KMS-11 (cell line): ENCODE data around the gene GJD2.

Source experiments
- H2AFZ ChIP-seq: fragments of 200-600 bp; sonication (generic); 2 replicates; pipeline ENCODE4 v1.6.1; 2016; ENCODE audit warnings: antibody characterized with exemption, mixed run types, low read depth
- H3K27ac ChIP-seq: fragments of 200-600 bp; sonication (generic); 2 replicates; pipeline ENCODE4 v1.6.1; 2016; ENCODE audit warnings: mild to moderate bottlenecking, mixed run types
- H3K27me3 ChIP-seq: fragments of 200-600 bp; sonication (generic); 2 replicates; pipeline ENCODE4 v1.6.1; 2017; ENCODE audit warnings: mild to moderate bottlenecking, low read depth, mixed run types, moderate library complexity; ENCODE audit not compliant: insufficient read depth
- H3K36me3 ChIP-seq: fragments of 200-600 bp; sonication (generic); 2 replicates; pipeline ENCODE4 v1.6.1; 2017; ENCODE audit warnings: mild to moderate bottlenecking, mixed run types; ENCODE audit not compliant: insufficient read depth
- H3K4me1 ChIP-seq: fragments of 200-600 bp; sonication (generic); 2 replicates; pipeline ENCODE4 v1.6.1; 2016; ENCODE audit warnings: mild to moderate bottlenecking, low read depth, mixed run types; ENCODE audit not compliant: poor library complexity, severe bottlenecking
- H3K4me2 ChIP-seq: fragments of 200-600 bp; sonication (generic); 2 replicates; pipeline ENCODE4 v1.7.0; 2016; ENCODE audit warnings: mild to moderate bottlenecking, mixed run types
- H3K4me3 ChIP-seq: fragments of 200-600 bp; sonication (generic); IDR thresholded peaks from 2 replicates; pipeline ENCODE4 v1.6.1; 2017; ENCODE audit warnings: low read depth, low read length, mixed read lengths; ENCODE audit not compliant: insufficient read depth
- H3K79me2 ChIP-seq: fragments of 200-600 bp; sonication (generic); 2 replicates; pipeline ENCODE4 v1.6.1; 2016; ENCODE audit warnings: low read depth, mixed run types; ENCODE audit not compliant: insufficient read depth
- H3K9ac ChIP-seq: fragments of 200-600 bp; sonication (generic); 2 replicates; pipeline ENCODE4 v1.6.1; 2016; ENCODE audit warnings: mild to moderate bottlenecking, mixed run types
- H4K20me1 ChIP-seq: fragments of 200-600 bp; sonication (generic); 2 replicates; pipeline ENCODE4 v1.6.1; 2016; ENCODE audit warnings: mild to moderate bottlenecking, mixed run types; ENCODE audit not compliant: insufficient read depth
- CTCF ChIP-seq: fragments of 200-600 bp; sonication (generic); conservative IDR thresholded peaks from 2 replicates; pipeline ENCODE4 v1.6.1; 2017; ENCODE audit warnings: low read depth, mild to moderate bottlenecking, antibody characterized with exemption, low read length, moderate library complexity, mixed read lengths

GJD2 gene

GRCh38 chr15:34776606-34777105, 21.9 kb upstream of the GJD2 start:
- Histone ChIP-seq H4K20me1 (no peaks in the 10 kb centered on the region), H3K27ac (no peak overlapping the region), H3K4me2 (no peak overlapping the region), H3K4me1 (no peaks in the 10 kb centered on the region), H3K27me3 (no peaks in the 10 kb centered on the region), H3K79me2 (no peaks in the 10 kb centered on the region), H3K4me3 (no peak overlapping the region), H3K36me3 (no peaks in the 10 kb centered on the region), H2AFZ (no peak overlapping the region), H3K9ac (no peak overlapping the region)
- TF ChIP-seq CTCF = no peak

GRCh38 chr15:34773917-34774316, 19.1 kb upstream of the GJD2 start:
- no peak for TF ChIP-seq CTCF
- Histone ChIP-seq H4K20me1 (no peaks in the 10 kb centered on the region), H3K4me2 (no peak overlapping the region), H2AFZ (no peak overlapping the region), H3K4me1 (no peaks in the 10 kb centered on the region), H3K79me2 (no peaks in the 10 kb centered on the region), H3K4me3 (no peak overlapping the region), H3K9ac (no peak overlapping the region), H3K27me3 (no peaks in the 10 kb centered on the region), H3K27ac (no peak overlapping the region), H3K36me3 (no peaks in the 10 kb centered on the region)

GRCh38 chr15:34773013-34773412, 18.2 kb upstream of the GJD2 start:
- H3K27me3 ChIP-seq = no peaks in the 10 kb centered on the region

GRCh38 chr15:34772312-34772711, 17.5 kb upstream of the GJD2 start:
- H3K79me2 ChIP-seq = no peaks in the 10 kb centered on the region
- H3K27ac ChIP-seq = no peak overlapping the region
- H2AFZ ChIP-seq = no peak overlapping the region
- H3K36me3 ChIP-seq = no peaks in the 10 kb centered on the region
- TF ChIP-seq CTCF = no peak
- H3K4me3 ChIP-seq = no peak overlapping the region
- no peaks in the 10 kb centered on the region for H3K27me3 ChIP-seq
- H3K4me1 ChIP-seq = no peaks in the 10 kb centered on the region
- no peak overlapping the region for H3K9ac ChIP-seq
- H3K4me2 ChIP-seq = no peak overlapping the region
- H4K20me1 ChIP-seq = no peaks in the 10 kb centered on the region

More at GRCh38 chr15:34773013-34773412, 18.2 kb upstream of the GJD2 start:
- no peaks in the 10 kb centered on the region for H3K79me2 ChIP-seq
- H3K9ac ChIP-seq = no peak overlapping the region
- H3K27ac ChIP-seq = no peak overlapping the region
- H3K4me3 ChIP-seq = no peak overlapping the region
- H3K36me3 ChIP-seq = no peaks in the 10 kb centered on the region
- H3K4me1 ChIP-seq = no peaks in the 10 kb centered on the region
- no peak overlapping the region for H2AFZ ChIP-seq
- TF ChIP-seq CTCF = no peak
- H4K20me1 ChIP-seq = no peaks in the 10 kb centered on the region
- no peak overlapping the region for H3K4me2 ChIP-seq
